GM19324 (cell line): ENCODE data around the gene DHRS4.
A peak's percentile ranks its signal among the peaks of the same experiment; 100 is the strongest.
"Not testable (repeated sequence)": the region's sequence is repeated elsewhere in the genome, so short reads cannot be mapped to it uniquely, and the experiment has no call there.

ENCODE experiments used
- ATAC-seq: cut with Tn5 transposase; IDR thresholded peaks from one replicate; pipeline ENCODE4 v1.9.1; 2021; ENCODE audit warnings: mild to moderate bottlenecking, moderate library complexity; ENCODE audit not compliant: unreplicated experiment, low FRiP score

DHRS4 gene

DNA sequence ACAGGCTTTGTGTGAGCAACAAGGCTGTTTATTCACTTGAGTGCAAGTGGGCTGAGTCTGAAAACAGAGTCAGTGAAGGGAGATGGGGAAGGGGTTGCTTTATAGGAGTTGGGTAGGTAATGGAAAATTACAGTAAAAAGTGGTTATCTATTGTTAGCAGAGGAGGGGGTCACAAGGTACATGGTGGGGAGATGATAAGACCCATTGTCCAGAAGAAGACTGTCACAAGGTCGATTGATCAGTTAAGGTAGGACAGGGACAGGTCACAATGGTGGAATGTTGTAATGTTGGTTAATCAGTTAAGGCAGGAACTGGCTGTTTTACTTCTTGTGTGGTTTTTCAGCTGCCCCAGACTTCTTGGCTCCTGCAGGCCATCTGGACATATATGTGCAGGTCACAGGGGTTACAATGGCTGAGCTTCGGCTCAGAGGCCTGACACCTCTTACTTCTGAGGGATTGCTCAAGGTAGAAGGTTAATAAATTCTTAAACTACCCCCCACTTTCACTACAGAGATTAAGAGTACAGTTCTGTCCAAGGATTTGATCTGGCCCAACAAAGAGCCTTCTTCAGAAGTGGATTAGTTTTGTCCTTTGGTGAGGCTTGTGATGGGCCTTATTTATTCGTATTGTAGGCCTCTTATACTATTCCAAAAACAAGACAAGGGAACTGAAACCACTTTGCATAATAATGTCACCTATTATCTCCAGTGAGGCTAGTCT lies 13.8 kb upstream of the DHRS4 start:
- ATAC-seq = no peak

GRCh38 chr14:23941230-23941629 lies 12.3 kb upstream of the DHRS4 start:
- no peak for ATAC-seq

DNA sequence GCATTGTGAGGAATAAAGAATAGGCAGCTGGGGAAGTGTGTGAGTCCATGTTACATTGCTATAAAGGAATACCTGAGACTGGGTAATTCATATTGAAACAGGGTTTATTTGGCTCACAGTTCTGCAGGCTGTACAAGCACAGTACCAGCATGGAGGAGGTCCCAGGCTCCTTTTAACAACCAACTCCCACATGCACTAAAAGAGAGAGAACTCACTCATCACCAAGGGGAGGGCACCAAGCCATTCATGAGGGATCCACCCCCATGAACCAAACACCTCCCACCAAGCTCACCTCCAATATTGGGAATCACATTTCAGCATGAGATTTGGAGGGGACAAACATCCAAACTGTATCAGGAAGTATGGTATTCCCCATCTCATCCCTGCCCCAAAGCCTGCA lies 11.9 kb upstream of the DHRS4 start:
- ATAC-seq = no peak

DNA sequence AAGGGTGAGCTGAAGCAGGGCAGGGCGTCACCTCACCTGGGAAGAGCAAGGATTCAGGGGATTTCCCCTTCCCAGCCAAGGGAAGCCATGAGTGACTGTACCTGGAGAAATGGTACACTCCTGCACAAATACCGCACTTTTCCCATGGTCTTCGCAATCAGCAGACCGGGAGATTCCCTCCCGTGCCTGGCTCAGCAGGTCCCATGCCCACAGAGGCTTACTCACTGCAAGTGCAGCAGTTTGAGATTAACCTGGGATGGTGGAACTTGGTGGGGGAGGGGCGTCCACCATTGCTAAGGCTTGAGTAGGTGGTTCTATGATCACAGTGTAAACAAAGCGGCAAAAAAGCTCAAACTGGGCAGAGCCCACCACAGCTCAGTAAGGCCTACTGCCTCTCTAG lies 11.0 kb upstream of the DHRS4 start:
- no peak for ATAC-seq

GRCh38 chr14:23949069-23949468 lies 4.5 kb upstream of the DHRS4 start:
- ATAC-seq = not testable (repeated sequence)

GRCh38 chr14:23950411-23951135 lies 3.0 kb upstream of the DHRS4 start:
- no peak for ATAC-seq

- ATAC-seq = not testable (repeated sequence)
These were observed 2.5 kb upstream of the DHRS4 start for GRCh38 chr14:23951136-23951466.

- ATAC-seq = no peak
These were observed 1.9 kb upstream of the DHRS4 start for GRCh38 chr14:23951590-23952201.

DNA sequence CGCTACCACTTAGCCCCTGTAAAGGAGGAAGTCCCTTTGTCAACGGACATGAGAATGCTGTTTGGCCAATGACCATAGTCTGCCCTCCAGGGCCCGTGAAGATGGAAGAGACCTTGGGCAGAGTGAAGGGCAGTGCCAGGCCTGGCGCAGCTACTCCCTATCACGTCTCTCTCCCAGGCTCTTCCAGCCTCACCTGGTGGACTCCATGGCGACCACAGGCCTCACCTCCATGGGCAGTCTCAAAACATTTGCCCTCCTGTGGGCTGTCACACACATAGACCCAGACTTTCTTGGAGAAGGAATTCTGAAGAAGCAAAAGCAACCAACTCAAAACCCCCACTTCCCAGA lies 480 bp upstream of the DHRS4 start:
- ATAC-seq = peak; percentile 11

DNA sequence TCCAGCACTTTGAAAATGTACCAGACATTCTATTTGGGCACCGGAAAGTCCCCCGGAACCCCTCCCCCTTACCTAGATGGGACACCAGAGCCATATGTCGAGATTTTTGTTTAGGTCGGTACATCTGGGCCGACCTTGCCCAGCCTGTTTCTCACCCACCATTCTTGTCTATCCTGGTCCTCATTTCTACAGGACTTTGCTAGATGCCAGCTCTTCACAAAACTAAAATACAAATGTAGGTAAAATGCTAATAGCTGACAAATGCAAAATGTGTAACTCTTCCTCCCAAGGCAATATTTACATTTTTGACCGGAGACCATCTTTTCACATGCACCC lies 677 bp downstream of the DHRS4 start:
- not testable (repeated sequence) for ATAC-seq

- ATAC-seq = not testable (repeated sequence)
These were observed 1.4 kb downstream of the DHRS4 start for GRCh38 chr14:23954965-23955364.

GRCh38 chr14:23955811-23956210 lies 2.2 kb downstream of the DHRS4 start:
- not testable (repeated sequence) for ATAC-seq

GRCh38 chr14:23957913-23958569 lies 4.5 kb downstream of the DHRS4 start:
- not testable (repeated sequence) for ATAC-seq

- not testable (repeated sequence) for ATAC-seq
These were observed 7.3 kb downstream of the DHRS4 start for GRCh38 chr14:23960899-23961298.

DNA sequence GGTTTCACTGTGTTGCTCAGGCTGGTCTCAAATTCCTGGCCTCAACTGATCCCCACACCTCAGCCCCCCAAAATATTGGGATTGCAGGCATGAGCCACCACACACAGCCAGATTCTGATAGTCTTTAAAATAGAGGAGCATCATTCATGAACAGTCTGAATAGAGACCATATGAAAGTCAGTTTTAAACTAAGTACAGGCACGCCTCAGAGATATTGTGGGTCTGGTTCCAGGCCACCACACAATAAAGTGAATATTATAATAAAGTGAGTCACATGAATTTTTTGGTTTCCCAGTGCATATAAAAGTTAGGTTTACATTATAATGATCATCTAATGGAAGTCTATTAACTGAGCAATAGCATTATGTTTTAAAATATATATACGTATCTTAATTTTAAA lies 8.1 kb downstream of the DHRS4 start:
- not testable (repeated sequence) for ATAC-seq

DNA sequence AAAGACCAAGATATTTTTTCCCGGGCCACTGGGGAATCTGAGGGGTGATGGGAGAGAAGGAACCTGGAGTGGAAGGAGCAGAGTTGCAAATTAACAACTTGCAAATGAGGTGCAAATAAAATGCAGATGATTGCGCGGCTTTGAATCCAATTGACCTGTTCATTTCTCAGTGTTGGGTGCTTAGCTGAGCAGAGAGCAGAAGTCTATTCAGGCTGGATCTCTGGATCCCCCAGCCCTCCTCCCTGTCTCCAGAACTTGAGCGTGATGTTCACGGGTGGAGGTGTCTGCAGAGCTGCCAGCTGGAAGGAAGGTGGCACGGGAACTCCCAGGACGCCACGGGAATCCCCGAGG lies 15.5 kb downstream of the DHRS4 start:
- ATAC-seq = not testable (repeated sequence)

DNA sequence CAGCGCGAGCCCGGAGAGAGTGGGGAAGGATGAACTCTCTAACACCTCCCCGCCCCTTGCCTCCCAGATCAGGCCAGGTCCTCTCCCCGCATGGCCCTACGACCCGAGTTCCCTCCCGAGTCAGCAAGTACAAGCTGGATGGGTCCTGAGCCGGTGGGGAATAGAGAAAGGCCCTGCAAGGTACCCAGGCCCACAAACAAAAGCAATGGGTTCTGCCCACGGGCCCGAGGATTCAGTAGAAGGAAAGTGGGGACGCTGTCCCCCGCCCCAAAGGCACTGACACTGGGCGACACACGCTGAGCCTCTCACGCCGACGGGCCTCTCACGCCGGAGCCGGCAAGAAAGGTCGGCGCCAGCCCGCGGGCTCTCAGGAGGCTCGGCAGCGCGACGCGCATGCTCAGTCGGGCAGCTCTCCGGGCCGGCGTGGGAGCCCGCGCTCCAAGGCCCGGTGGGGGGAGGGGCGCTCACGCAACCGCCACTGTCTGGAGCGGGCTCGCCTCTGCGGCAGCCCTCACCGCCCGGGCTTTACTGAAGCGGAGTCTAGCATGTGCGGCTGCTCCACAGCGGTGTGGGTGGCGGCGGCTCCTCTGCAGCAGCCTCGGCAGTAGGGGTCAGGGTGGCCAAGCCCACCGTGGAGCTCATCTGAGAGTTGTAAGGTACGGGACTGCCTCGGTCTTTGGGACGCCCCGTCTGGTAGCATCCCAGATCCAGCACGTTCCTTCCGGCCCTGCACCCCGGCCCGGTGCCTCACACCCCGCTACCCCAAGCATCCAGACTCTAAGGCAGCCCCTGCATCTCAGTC lies 16.1 kb downstream of the DHRS4 start:
- peak; percentile 64 for ATAC-seq

- not testable (repeated sequence) for ATAC-seq
These were observed 16.7 kb downstream of the DHRS4 start for GRCh38 chr14:23970283-23970659.

DNA sequence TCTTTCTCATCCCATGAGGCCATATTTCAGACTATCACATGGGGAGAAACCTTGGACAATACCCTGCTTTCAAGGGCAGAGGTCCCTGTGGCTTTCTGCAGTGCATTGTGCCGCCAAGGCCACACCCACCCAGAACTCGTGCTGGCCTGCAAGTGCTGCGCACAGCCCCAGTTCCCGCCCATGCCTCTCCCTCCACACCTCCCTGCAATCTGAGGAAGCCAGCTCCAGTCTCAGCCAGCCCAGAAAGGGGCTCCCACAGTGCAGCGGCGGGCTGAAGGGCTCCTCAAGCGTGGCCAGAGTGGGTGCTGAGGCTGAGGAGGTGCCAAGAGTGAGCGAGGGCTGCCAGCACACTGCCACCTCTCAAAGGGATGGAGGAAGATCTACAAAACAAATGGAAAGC lies 19.6 kb downstream of the DHRS4 start:
- not testable (repeated sequence) for ATAC-seq

DNA sequence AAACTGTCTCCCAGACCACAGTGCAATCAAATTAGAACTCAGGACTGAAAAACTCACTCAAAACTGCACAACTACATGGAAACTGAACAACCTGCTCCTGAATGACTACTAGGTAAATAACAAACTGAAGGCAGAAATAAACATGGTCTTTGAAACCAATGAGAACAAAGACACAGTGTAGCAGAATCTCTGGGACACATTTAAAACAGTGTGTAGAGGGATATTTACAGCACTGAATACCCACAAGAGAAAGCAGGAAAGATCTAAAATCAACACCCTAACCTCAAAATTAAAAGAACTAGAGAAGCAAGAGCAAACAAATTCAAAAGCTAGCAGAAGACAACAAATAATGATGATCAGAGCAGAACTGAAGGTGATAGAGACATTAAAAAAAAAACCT lies 20.5 kb downstream of the DHRS4 start:
- ATAC-seq = not testable (repeated sequence)

- not testable (repeated sequence) for ATAC-seq
These were observed 23.6 kb downstream of the DHRS4 start for GRCh38 chr14:23977208-23977607.
